ENCODE measurements around the gene DCAF8L1.

DNA sequence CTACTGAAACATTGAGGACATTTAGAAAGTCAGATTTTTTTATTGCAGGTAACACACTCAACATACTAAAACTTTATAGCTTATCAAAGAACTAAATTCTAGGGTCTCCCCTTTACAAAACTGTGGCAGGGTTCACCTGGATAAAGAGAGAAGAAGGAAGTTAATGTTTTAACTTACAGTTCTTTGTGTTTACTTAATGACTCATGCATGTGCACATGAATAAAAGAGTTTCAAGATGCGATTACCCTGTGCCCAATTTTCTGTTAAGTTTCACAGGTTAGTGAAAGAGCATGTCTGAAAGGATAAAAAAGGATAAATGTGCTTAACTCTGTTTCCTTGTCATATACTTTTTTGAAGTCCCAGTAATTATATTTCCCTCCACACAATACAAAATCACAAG lies 16.8 kb downstream of the DCAF8L1 start:
- TF ChIP-seq, protein P1, sequence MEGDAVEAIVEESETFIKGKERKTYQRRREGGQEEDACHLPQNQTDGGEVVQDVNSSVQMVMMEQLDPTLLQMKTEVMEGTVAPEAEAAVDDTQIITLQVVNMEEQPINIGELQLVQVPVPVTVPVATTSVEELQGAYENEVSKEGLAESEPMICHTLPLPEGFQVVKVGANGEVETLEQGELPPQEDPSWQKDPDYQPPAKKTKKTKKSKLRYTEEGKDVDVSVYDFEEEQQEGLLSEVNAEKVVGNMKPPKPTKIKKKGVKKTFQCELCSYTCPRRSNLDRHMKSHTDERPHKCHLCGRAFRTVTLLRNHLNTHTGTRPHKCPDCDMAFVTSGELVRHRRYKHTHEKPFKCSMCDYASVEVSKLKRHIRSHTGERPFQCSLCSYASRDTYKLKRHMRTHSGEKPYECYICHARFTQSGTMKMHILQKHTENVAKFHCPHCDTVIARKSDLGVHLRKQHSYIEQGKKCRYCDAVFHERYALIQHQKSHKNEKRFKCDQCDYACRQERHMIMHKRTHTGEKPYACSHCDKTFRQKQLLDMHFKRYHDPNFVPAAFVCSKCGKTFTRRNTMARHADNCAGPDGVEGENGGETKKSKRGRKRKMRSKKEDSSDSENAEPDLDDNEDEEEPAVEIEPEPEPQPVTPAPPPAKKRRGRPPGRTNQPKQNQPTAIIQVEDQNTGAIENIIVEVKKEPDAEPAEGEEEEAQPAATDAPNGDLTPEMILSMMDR (IDR thresholded peaks at IDR 0.05 in 8 of 11, conservative IDR thresholded peaks at IDR 0.05 in 3 of 11) = no peak
- TF ChIP-seq POLR2A (IDR thresholded peaks at IDR 0.05) (no peak), POLR2AphosphoS5 (IDR thresholded peaks at IDR 0.05) (no peak)
